ENCODE measurements around the gene CAPZB. TPM values are rescaled to one million over a fixed set of nuclear protein-coding genes. Genes with fewer than 3 reads are reported as not detected.
"Not testable (repeated sequence)": the region's sequence is repeated elsewhere in the genome, so short reads cannot be mapped to it uniquely, and the experiment has no call there.

Gene CAPZB
- total RNA-seq, 4 donors from 2014 or later: 127 to 404 (median 136) TPM

GRCh38 chr1:19529664-19530063 lies 44.3 kb upstream of the CAPZB start:
- Histone ChIP-seq H3K9me3 (no peaks in the 10 kb centered on the region), H3K36me3 (no peaks in the 10 kb centered on the region), H3K27me3 (no peaks in the 10 kb centered on the region), H3K27ac (peak overlapping the region; percentile 34 to 85 (median 68)), H3K4me1 (peaks cover 0 to 11% (median 0%) of the 10 kb centered on the region in 4 donors), H3K4me3 (no peak overlapping the region)
- TF ChIP-seq POLR2AphosphoS5 (IDR thresholded peaks at IDR 0.05) (no peak), EP300 (IDR thresholded peaks at IDR 0.05; ENCODE audit: low read depth) (no peak), POLR2A (IDR thresholded peaks at IDR 0.05) (no peak)
- TF ChIP-seq, protein P1, sequence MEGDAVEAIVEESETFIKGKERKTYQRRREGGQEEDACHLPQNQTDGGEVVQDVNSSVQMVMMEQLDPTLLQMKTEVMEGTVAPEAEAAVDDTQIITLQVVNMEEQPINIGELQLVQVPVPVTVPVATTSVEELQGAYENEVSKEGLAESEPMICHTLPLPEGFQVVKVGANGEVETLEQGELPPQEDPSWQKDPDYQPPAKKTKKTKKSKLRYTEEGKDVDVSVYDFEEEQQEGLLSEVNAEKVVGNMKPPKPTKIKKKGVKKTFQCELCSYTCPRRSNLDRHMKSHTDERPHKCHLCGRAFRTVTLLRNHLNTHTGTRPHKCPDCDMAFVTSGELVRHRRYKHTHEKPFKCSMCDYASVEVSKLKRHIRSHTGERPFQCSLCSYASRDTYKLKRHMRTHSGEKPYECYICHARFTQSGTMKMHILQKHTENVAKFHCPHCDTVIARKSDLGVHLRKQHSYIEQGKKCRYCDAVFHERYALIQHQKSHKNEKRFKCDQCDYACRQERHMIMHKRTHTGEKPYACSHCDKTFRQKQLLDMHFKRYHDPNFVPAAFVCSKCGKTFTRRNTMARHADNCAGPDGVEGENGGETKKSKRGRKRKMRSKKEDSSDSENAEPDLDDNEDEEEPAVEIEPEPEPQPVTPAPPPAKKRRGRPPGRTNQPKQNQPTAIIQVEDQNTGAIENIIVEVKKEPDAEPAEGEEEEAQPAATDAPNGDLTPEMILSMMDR (IDR thresholded peaks at IDR 0.05): no peak
- 66% methylated on average over 7 of the region's 7 CpGs; no CpG with 5 or more reads in 1 of the 2 donors for WGBS, 2 donors (ENCODE audit: low coverage in 1 of 2)
- in situ Hi-C loops (cut with MboI; ENCODE audit: low pct_ligation_motif_present in 1 of 4, low pct_unique_long_range_greater_than_20kb in 1 of 4, low sequenced_read_pairs in 3 of 4) (no loop called here), intact Hi-C loops (cut with DNase I; ENCODE audit: low total_unique reads) (no loop called here)
- DNase-seq: no peak

GRCh38 chr1:19528438-19528837 lies 43.1 kb upstream of the CAPZB start:
- H3K4me3 ChIP-seq: no peak overlapping the region
- intact Hi-C loops (cut with DNase I; ENCODE audit: low total_unique reads) (no loop called here), in situ Hi-C loops (cut with MboI; ENCODE audit: low pct_ligation_motif_present in 1 of 4, low pct_unique_long_range_greater_than_20kb in 1 of 4, low sequenced_read_pairs in 3 of 4) (no loop called here)
- WGBS, 2 donors (ENCODE audit: low coverage in 1 of 2): 70 to 87% methylated on average over 2 of the region's 2 CpGs
- no peak overlapping the region for H3K27ac ChIP-seq
- no peaks in the 10 kb centered on the region for H3K27me3 ChIP-seq
- no peaks in the 10 kb centered on the region for H3K9me3 ChIP-seq
- H3K36me3 ChIP-seq: no peaks in the 10 kb centered on the region
- no peak for TF ChIP-seq POLR2A (IDR thresholded peaks at IDR 0.05)
- DNase-seq: no peak
- H3K4me1 ChIP-seq: peaks cover 0 to 11% (median 0%) of the 10 kb centered on the region in 4 donors

DNA sequence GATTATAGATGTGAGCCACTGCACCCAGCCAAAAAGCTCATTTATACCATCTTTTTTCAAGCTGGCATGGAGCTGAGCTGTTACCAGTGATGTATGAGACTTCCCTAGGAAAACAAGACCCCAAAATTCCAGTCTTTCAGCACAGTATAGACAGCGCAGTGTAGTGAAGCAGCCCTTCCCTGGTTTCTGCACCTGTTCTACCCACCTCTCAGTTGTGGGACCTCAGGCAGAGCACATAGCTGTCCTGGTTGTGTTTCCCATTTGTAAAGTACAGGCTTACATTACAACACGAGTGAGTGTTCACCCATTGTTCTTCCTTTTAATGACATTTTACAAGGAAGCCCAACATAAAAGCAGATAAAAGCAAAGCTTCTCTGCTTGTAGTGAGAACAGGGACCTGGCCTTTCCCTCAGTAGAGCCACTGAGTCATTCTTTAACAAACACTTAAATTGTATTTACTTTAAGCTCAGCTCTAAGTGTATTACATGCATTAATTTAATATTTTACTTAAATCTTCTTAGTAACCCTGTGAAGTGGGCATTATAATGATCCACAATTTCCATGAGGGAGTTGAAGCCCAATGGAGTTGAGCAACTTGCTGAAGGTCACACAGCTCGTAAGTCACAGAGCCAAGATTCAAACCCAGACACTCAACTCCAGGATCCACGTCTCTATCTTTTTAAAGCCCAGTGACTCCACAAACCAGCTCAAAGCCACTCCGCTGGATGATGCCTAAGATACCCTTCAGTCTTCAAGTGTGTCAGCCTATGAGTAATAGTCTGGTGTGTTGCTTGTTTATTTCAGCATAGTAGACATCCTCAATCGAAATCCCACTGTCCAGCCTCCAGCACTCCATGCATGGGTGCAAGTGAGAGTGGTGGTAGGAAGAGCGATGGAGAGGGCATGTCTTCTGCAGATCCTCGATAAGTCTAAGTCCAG lies 40.5 kb upstream of the CAPZB start:
- Histone ChIP-seq H3K27me3 (no peaks in the 10 kb centered on the region), H3K4me3 (no peak overlapping the region), H3K4me1 (peaks cover 0 to 7% (median 0%) of the 10 kb centered on the region in 4 donors), H3K36me3 (no peaks in the 10 kb centered on the region), H3K9me3 (peaks cover 0 to 3% of the 10 kb centered on the region in 2 donors), H3K27ac (no peak overlapping the region)
- DNase-seq: no peak
- intact Hi-C loops (cut with DNase I; ENCODE audit: low total_unique reads): no loop called here
- TF ChIP-seq, protein P1 (IDR thresholded peaks at IDR 0.05): no peak
- TF ChIP-seq POLR2A (IDR thresholded peaks at IDR 0.05) (no peak), POLR2AphosphoS5 (IDR thresholded peaks at IDR 0.05) (no peak), EP300 (IDR thresholded peaks at IDR 0.05; ENCODE audit: low read depth) (no peak)
- WGBS, 2 donors (ENCODE audit: low coverage in 1 of 2): 72 to 76% methylated on average over 7 to 8 of the region's 8 CpGs
- in situ Hi-C loops (cut with MboI; ENCODE audit: low pct_ligation_motif_present in 1 of 4, low pct_unique_long_range_greater_than_20kb in 1 of 4, low sequenced_read_pairs in 3 of 4): no loop called here

GRCh38 chr1:19524791-19525190 lies 39.5 kb upstream of the CAPZB start:
- intact Hi-C loops (cut with DNase I; ENCODE audit: low total_unique reads): no loop called here
- Histone ChIP-seq H3K4me3 (no peak overlapping the region), H3K27ac (no peak overlapping the region), H3K36me3 (no peaks in the 10 kb centered on the region), H3K27me3 (no peaks in the 10 kb centered on the region), H3K4me1 (peaks cover 0 to 7% (median 0%) of the 10 kb centered on the region in 4 donors), H3K9me3 (peaks cover 0 to 3% of the 10 kb centered on the region in 2 donors)
- TF ChIP-seq EP300 (IDR thresholded peaks at IDR 0.05; ENCODE audit: low read depth) (no peak), POLR2A (IDR thresholded peaks at IDR 0.05) (no peak), POLR2AphosphoS5 (IDR thresholded peaks at IDR 0.05) (no peak)
- TF ChIP-seq, protein P1 (IDR thresholded peaks at IDR 0.05): no peak
- DNase-seq: no peak
- WGBS, 2 donors (ENCODE audit: low coverage in 1 of 2): 98 to 100% methylated on average over 1 to 5 of the region's 5 CpGs
- in situ Hi-C loops (cut with MboI; ENCODE audit: low pct_ligation_motif_present in 1 of 4, low pct_unique_long_range_greater_than_20kb in 1 of 4, low sequenced_read_pairs in 3 of 4): no loop called here

DNA sequence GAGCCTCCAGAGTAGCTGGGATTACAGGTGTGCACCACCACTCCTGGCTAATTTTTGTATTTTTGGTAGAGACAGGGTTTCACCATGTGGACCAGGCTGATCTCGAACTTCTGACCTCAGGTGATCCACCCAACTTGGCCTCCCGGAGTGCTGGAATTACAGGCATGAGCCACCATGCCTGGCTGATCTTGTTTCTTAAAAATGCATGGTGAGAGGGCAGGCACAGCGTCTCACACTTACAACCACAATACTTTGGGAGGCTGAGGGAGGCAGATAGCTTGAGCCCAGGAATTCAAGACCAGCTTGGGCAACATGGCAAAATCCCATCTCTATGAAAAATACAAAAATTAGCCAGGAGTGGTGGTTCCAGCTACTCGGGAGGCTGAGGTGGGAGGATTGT lies 37.2 kb upstream of the CAPZB start:
- H3K27me3 ChIP-seq; H3K4me1 ChIP-seq; H3K27ac ChIP-seq; in situ Hi-C loops (cut with MboI; ENCODE audit: low pct_ligation_motif_present in 1 of 4, low pct_unique_long_range_greater_than_20kb in 1 of 4, low sequenced_read_pairs in 3 of 4); intact Hi-C loops (cut with DNase I; ENCODE audit: low total_unique reads); H3K36me3 ChIP-seq; DNase-seq; H3K4me3 ChIP-seq; H3K9me3 ChIP-seq: not testable (repeated sequence)
- WGBS, 2 donors (ENCODE audit: low coverage in 1 of 2): 92 to 93% methylated on average over 2 to 4 of the region's 4 CpGs

Measured in transverse colon (tissue), 4 donors.